Endometrial microvascular endothelial cells (primary cell): ENCODE results near the gene NEUROG3. TPM values are rescaled to one million over a fixed set of nuclear protein-coding genes. Genes with fewer than 3 reads are reported as not detected.

ENCODE experiments used
- in situ Hi-C: cut with HindIII; loops from 2 replicates; pipeline ENCODE4 v1.10.0; 2017; ENCODE audit warnings: low sequenced_read_pairs, low pct_unique_long_range_greater_than_20kb; ENCODE audit errors: inconsistent ontology term
- total RNA-seq: library from RNA; depleted of rRNA; stranded (reverse); fragments of >200 nt; gene quantifications from one replicate; pipeline ENCODE4 v1.2.3, GENCODE V29; 2015; ENCODE audit errors: inconsistent ontology term

The NEUROG3 gene
- total RNA-seq, 1 donor from 2014 or later: not detected

DNA sequence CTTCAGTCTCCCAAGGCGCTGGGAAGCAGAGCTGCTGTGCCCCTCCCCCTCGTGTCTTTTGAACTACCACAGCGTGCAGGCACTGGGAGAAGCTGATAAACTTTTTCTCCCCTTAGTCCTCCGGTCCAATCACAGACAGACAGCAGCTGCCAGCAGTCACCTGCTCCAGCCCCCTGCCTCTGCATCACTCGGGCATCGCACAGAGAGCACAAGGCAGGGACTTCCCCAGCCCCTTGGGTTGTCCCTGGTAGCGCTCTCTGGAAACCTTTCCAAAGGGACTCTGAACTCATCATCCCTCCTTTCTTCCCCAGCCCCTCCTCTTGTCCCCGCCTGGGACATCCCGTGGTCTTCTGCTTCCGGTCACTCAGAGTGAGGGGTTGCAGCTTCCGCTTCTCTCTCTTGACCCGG, 1.4 kb upstream of the NEUROG3 start:
- in situ Hi-C loops: no loop called here

DNA sequence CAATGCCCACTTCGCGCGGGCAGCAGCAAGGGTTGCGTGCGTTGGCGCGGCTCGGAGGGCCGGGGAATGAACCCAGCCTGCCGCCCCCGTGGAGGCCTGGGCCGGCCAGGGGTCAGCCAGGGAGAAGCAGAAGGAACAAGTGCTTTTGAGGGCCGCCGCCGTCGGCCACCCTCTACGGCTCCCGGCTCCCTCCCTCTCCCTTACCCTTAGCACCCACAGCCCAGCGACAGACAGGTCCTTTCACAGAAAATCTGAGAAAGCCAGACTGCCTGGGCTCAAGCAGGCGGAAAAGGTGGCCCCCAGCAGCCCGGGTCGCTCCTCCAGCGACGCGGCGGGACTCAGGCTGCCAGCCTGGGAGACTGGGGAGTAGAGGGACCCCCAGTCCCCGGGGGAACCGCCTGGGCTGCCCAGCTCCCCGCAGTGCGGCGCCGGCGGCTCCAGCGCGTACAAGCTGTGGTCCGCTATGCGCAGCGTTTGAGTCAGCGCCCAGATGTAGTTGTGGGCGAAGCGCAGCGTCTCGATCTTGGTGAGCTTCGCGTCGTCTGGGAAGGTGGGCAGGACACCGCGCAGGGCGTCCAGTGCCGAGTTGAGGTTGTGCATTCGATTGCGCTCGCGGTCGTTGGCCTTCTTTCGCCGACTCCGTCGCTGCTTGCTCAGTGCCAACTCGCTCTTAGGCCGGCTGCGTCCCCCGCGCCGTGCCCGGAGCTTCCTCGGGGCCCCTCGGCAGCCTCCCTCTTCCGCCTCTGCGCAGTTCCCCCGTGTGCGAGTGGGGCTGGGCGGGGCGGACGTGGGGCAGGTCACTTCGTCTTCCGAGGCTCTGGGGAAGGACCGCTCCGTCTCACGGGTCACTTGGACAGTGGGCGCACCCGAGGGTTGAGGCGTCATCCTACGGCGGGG, 815 bp downstream of the NEUROG3 start:
- in situ Hi-C loops: no loop called here

DNA sequence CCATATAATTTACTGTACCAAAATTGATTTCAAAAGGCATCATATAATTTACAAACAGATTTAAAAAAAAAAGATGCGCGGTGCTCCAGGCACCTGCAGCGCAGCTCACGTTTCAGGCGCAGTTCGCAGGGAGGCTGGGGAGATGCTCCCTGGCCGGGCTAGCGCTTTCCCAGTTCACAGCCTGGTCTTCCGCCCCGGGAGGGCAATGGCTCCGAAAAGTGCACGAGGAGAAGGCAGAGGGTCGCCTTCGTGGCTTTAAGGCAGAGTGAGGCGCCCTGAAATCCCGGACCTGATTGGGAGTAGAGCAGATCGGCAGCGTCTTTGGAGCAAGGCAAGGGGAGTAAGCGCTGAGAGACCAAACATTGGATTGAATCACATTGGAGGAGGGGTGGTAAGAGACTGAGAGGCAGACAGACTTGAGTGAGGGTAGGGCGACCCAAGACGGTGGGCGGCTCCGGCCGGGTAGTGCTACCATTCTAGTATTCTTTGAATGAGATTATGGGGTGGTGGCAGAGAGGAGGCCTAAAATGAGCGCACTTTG, 1.5 kb downstream of the NEUROG3 start:
- in situ Hi-C loops: no loop called here

DNA sequence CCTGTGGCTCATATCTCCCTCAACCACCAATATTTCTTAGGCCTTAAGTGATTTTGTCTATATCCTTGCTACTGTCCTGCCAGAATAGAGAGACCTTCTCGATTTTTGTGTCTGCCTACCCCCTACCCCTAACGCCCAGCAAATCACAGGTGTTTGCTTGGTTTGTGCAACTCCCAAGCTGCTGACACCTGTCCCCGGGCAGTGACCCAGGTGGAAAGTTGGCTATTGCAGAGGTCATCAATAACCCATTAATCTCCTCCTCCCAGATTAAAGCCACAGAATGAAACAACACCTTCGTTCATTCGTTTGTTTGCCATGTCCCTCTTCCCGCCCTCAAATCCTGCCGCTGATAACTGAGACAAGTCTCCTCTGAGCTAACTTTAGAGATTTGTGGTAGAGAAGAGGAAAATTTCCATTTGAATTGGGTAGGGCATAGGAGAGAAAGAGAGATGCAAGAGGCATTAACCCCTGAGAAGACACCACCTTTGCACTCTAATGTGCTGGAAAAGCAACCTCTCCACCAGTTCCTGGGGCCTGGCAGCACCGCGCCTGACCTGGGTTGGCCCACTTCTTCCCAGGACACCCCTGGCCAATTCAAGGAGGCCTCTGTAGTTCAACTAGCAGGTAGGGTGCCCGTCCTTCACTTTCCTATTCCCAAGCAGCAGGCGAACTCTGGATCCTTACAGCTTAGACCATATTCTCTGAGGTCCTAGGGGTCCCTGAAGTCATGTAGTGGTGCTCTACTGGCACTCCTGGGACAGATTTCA, 3.0 kb downstream of the NEUROG3 start:
- in situ Hi-C loops: no loop called here

DNA sequence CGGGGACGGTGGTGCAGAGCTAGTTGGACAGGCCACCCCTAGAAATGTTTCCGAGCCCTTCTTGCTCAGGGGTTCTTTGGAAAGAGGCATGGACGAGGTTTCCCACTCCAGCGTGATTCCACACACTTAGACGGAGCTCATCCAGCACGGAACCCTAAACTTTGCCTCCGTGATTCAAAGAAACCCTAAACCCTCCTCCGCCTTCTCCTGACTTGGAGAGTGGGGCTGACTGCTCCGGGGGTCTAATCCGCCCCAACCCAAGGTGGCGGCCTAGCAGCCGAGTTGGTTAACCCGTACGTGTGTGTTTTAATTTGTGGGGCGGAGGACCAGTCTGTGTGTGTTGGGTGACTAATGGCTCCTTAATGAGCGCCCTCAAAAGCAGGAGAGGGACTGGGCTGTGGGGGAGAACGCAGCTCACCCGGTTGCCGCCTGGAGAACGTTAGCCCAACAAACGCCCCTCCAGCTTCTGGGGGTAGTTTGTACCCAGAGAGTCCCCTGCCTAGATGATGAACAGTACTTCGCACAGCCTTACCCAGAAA, 3.8 kb downstream of the NEUROG3 start:
- in situ Hi-C loops: no loop called here

DNA sequence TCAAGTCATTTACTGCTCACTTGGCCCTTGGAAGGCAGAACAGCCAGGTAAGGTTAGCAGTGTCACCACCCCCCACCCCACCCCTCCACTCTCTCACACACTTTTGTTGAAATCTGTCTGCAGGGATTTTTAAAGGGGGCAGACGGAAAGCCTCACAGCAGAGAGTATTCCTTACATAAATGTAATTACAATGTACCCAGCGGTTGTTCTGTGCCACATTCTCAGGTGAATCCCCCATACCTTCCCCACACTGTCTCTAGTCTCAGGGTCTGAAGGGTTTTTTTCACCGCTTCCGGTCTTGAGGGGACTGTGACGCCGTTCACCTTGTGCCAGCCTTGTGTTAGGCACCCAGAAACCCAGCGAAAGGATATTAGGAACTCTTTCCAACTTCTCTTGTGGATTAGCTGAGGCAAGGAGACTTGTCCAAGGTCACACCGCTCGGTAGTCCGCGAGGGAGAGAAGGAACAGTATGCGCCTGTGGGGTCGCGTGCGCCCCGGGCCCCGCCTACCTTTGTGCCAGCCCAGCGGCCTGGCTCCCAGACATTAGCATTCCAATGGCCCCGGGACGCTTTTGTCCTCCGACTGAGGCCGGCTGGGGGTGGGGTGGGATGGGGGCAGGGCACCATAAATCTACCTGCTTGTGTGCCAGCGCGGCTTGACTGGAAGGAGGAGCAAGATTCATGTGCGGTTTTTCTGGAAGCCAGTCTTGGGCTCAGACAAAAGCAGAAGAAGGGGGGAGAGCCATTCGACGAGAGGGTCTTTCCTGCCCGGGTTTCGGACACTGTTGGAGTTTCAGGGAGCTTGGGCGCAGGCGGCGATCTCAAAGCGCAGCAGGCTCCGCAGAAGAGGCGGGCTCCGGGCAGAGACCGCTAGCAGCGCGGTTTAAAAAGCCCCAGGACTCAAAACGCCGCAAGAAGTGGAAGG, 4.5 kb downstream of the NEUROG3 start:
- in situ Hi-C loops: no loop called here

DNA sequence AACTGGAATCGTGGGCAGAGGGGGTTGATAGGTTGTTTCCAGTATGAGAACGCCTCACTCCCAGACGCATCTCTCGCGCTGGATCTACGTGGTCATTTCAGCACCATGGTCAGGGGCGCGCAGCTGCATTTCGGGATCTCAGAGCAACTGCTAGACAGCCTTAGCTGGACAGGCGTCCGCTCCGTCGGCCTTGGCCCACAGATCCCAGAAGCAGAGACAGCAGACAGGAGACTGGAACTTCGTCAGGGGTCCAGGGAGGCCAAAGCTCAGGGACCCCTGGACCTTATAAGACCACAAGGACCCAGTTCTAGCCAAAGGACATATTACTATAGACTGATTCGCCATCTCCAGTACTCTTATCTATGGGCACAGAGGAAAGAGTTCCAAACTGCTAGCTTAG, 5.3 kb downstream of the NEUROG3 start:
- in situ Hi-C loops: no loop called here

DNA sequence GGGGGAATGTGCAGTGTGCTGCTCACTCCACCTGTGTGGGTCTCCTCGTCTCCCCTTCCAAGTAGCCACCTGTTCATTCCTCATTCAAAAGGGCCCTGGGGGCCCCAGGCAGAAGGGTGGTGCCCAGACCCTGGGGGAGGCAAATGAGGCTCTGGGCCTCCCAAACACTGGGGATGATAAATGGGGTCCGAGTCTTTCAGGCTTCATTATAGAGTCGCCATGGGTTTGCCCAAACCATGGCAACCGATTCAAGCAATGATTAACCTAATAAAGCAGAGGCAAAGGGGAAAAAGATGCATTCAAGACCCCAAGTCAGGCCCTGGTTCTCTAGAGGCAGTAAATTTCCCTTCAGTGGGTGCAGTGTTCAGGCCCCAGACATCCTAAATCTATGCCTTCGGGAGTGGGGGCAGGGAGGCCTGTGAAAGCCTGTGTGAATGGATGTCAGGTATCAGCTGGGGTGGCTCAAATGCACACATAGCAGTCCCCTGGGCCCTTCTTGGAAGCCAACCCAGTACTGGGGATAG, 10.4 kb downstream of the NEUROG3 start:
- in situ Hi-C loops: no loop called here

DNA sequence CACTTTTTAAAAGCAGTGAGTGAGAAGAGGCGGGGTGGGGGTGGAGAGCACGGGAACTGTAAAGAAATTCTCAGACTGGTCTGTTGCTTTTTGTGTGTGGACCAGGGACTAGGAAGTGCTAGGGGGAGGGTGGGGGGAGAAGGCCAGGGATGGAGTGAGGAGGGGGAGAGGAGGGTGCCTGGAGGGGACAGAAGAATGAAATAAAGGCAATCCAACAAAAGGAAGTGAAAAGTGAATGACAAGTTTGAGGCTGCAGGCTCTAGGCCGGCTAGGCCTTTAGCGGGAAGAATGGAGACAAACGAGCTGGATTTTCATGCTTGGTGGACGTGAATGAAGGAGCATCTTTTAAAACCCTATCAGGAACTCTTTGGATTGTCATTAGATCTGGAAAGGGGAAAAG, 13.7 kb downstream of the NEUROG3 start:
- in situ Hi-C loops: no loop called here

DNA sequence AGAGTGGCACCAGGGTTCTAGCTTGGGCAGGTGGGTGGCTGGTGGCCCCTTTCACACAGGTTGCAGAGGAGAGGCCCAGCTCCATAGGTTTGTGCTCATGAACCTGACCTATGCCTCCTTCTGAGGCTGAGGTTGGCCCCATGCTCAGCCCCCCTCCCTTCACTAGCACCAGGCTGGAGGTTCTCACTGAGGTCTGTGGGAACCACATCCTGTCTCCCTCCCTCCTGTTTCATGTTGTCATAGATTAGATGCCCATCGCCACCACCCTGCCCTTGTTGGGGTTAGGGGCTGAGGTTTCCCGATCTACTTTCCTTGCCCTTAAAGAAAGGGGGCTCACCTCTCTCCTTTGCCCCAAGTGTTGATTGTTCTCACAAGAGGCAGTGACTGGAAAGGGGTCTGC, 14.7 kb downstream of the NEUROG3 start:
- in situ Hi-C loops: no loop called here

DNA sequence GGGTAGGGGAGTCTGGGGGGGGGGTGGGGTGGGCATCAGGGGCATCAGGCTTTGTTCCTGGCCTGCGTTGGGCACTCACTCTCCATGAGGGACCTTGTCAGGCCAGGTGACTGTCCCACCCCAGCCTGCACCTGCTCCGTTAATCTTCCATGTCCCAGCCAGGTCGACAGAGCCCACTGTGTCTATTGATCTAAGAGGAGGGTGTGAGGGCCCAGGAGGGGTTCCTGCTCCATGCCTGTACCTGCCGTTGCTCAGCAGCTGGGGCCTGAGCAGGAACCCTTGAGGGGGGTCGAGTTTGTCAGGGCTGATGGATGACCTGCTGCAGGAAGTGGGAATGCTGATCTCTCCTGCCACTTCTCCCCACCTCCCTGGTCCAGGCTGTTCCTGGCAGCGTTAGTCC, 18.6 kb downstream of the NEUROG3 start:
- in situ Hi-C loops: no loop called here

DNA sequence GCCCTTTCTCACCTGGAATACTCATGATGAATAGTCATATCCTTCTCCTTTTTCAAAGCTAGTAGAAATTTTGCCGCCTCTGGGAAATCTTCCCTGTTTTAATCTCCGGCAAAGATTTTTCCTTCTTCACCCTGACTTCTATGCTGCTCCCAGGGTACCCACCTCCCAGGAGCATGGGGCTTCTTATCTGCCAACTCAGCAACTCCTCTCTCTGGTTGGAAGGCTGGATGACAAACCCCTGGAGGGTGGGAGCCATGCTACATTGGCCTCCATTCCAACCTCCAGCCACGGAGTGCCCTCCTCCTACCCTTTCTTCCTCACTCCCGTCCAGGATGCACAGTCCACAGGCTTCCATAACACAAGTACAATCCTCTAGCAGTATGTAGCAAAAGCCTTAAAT, 19.9 kb downstream of the NEUROG3 start:
- in situ Hi-C loops: no loop called here

DNA sequence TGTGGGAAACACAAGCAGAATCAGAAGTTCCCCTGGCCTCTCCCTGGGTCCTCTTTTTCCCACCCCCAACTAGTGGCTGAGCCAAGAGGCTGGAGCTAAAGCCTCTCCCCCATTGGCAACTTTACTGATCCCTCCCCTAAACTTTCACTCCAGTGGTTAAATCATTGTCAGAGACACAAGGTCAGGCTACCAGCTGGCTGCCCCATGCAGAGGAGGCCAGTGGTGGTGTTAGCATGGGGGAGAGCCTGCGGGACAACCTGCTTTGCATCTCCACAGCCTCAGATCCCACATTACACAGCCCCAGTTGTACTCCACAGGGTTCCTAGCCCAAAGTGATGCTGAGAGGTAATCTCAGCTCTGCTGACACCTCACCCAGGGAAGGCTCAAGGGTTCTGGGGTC, 21.0 kb downstream of the NEUROG3 start:
- in situ Hi-C loops: no loop called here

DNA sequence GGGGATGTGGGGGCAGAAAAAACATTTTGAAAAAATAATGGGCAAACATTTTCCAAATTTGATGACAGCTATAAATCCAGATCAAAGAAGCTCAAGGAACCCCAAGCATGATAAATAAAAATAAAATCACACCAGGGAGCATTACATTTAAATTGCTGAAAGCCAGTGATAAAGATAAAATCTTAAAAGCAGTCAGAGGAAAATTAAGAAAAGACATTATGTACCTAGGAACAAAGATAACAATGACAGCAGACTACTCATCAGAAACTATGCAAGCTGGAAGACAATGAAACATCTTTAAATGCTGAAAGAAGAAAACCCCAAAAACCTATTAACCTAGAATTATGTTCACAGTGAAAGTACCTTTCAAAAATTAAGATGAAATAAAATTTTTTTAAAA, 23.3 kb downstream of the NEUROG3 start:
- in situ Hi-C loops: loop anchor here (25.0 kb wide), 1 partner anchor 87 kb away; the partner anchor contains the start of gene FAM241B

DNA sequence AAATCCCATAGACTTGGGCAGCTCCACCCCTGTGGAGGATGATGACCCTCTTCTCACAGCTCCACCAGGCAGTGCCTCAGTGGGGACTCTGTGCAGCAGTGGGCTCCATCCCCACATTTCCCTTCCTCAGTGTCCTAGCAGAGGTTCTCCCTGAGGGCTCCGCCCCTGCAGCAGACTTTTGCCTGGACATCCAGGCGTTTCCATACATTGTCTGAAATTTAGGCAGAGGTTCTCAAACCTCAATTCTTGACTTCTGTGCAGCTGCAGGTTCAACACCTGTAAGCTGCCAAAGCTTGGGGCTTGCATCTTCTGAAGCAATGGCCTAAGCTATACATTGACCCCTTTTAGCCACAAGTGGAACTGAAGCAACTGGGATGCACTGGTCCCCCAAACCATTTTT, 31.8 kb downstream of the NEUROG3 start:
- in situ Hi-C loops: loop anchor here (25.0 kb wide), 1 partner anchor 96 kb away; the partner anchor contains the start of gene FAM241B

DNA sequence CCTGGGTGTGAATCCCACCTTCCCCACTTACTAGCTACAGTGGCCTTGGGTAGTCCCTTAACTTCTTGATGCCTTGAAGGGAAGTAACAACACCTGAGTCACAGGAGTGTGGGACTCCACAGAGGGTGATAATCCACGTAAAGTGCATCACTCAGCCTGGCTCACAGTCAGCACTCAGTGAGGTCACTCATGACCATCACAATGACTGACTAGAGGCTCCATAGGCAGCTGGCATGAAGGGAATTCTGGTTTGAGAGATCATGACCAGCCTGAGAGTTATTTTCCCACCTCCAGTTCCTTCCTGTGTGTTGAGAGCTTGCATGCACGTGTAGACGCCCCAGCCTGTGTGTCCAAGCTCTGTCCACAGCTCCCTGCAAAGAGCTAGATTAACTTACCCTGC, 34.8 kb downstream of the NEUROG3 start:
- in situ Hi-C loops: loop anchor here (25.0 kb wide), 1 partner anchor 99 kb away; the partner anchor contains the start of gene FAM241B

DNA sequence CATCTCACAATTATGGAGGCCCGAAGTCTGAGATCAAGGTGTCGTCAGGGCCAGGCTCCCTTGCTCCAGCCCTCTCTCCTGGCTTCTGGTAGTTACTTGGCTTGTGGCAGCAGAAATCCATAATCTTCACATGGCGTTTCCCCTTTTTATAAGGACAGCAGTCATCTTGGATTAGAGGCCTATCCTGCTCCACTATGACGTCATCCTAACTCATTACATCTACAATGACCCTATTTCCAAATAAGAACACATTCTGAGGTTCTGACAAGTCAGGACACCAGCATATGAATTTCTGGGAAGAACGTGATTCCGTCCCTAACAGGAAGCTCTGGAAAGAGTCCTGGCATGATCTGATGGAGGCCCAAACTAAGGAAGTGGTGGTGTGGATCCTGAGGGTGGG, 35.8 kb downstream of the NEUROG3 start:
- in situ Hi-C loops: loop anchor here (25.0 kb wide), 1 partner anchor 100 kb away; the partner anchor contains the start of gene FAM241B

DNA sequence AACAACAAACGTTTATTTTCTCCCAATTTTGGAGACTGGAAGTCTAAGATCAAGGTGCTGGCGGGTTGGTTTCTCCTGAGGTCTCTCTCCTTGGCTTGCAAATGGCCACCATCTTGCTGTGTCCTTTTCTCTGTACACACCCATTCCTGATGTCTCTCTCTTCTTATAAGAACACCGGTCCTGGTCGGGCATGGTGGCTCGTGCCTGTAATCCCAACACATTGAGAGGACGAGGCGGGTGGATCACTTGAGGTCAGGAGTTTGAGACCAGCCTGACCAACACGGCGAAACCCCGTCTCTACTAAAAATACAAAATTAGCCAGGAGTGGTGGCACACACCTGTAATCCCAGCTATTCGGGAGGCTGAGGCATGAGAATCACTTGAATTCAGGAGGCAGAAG, 36.7 kb downstream of the NEUROG3 start:
- in situ Hi-C loops: loop anchor here (25.0 kb wide), 1 partner anchor 101 kb away; the partner anchor contains the start of gene FAM241B
